Omental fat pad (tissue), 4 donors: ENCODE data around the gene USP37. TPM values are rescaled to one million over a fixed set of nuclear protein-coding genes. Genes with fewer than 3 reads are reported as not detected.

ENCODE experiments used
- ATAC-seq: fragments of 150-250 bp; one replicate; pipeline ENCODE4 v1.9.1; 2016; ENCODE audit warnings: mild to moderate bottlenecking, moderate library complexity; ENCODE audit not compliant: low FRiP score
- DNase-seq: peaks from one replicate; pipeline ENCODE4 v3.0.0-alpha.2; 2019; ENCODE audit warnings: low spot score
- CTCF ChIP-seq, 3 donors: fragments of 450-650 bp; IDR thresholded peaks; one replicate each; pipeline ENCODE4 v1.5.1; 2016 to 2017; ENCODE audit warnings: antibody characterized with exemption in 3 of 3, mild to moderate bottlenecking in 3 of 3, moderate library complexity in 2 of 3
- total RNA-seq, 4 donors: library from RNA; depleted of rRNA; stranded (reverse); fragments of >200 nt; gene quantifications; one replicate each; pipeline ENCODE4 v1.1.0, GENCODE V29; 2016

The USP37 gene
- total RNA-seq, 4 donors from 2014 or later: 8.5 to 44.6 (median 12.2) TPM

- no peak for TF ChIP-seq CTCF (IDR thresholded peaks at IDR 0.05)
- ATAC-seq (no peak), DNase-seq (no peak)
These were observed 121.1 kb downstream of the USP37 start for GRCh38 chr2:218447072-218447471.

DNA sequence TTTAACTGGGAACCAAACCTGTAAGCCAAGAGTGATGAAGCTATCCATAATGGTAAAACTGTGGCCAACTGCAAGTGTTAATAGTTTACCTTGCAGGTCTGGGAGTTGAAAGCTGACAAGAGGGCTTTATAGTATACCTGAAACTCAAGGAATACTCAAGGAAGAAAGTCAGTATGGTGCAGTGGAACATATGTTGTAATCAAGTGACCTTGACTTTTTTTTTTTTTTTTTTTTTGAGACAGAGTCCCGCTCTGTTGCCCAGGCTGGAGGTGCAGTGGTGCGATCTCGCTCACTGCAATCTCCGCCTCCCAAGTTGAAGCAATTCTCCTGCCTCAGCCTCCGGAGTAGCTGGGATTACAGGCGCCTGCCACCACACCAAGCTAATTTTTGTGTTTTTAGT lies 121.6 kb downstream of the USP37 start:
- no peak for ATAC-seq
- no peak for TF ChIP-seq CTCF (IDR thresholded peaks at IDR 0.05)
- DNase-seq: no peak

- no peak for DNase-seq
- no peak for ATAC-seq
- no peak for TF ChIP-seq CTCF (IDR thresholded peaks at IDR 0.05)
These were observed 122.5 kb downstream of the USP37 start for GRCh38 chr2:218445602-218446001.

GRCh38 chr2:218444692-218445357 lies 123.3 kb downstream of the USP37 start:
- DNase-seq: no peak

GRCh38 chr2:218438596-218438995 lies 129.6 kb downstream of the USP37 start:
- no peak for ATAC-seq
- no peak for TF ChIP-seq CTCF (IDR thresholded peaks at IDR 0.05)
- DNase-seq: no peak

More at GRCh38 chr2:218444692-218445357, 123.3 kb downstream of the USP37 start:
- no peak for TF ChIP-seq CTCF (IDR thresholded peaks at IDR 0.05)
- ATAC-seq: no peak

DNA sequence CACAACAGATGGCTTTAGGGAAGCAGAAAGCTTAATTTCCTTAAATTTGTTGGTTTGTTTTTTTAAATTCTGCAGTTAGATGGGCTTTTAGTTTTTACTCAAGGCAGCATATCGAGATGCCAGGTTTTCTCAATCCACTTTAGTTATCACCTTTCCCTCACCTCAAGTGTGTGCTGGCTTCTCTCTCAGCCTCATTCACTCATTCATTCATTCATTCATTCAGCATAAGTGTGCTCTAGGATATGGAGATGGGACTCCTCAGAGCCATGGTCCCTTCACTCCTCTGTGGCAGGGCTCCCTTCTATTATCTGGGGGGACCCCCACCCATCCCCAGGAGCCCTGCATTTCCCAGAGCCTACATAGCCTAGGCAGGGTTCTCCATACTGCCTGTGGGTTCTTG lies 130.2 kb downstream of the USP37 start:
- TF ChIP-seq CTCF (IDR thresholded peaks at IDR 0.05): no peak
- ATAC-seq (no peak), DNase-seq (no peak)

GRCh38 chr2:218436992-218437391 lies 131.2 kb downstream of the USP37 start:
- ATAC-seq: no peak
- no peak for DNase-seq
- TF ChIP-seq CTCF (IDR thresholded peaks at IDR 0.05): no peak
